ENCODE measurements around the gene PTMS.
A peak's percentile ranks its signal among the peaks of the same experiment; 100 is the strongest.

Gene PTMS

DNA sequence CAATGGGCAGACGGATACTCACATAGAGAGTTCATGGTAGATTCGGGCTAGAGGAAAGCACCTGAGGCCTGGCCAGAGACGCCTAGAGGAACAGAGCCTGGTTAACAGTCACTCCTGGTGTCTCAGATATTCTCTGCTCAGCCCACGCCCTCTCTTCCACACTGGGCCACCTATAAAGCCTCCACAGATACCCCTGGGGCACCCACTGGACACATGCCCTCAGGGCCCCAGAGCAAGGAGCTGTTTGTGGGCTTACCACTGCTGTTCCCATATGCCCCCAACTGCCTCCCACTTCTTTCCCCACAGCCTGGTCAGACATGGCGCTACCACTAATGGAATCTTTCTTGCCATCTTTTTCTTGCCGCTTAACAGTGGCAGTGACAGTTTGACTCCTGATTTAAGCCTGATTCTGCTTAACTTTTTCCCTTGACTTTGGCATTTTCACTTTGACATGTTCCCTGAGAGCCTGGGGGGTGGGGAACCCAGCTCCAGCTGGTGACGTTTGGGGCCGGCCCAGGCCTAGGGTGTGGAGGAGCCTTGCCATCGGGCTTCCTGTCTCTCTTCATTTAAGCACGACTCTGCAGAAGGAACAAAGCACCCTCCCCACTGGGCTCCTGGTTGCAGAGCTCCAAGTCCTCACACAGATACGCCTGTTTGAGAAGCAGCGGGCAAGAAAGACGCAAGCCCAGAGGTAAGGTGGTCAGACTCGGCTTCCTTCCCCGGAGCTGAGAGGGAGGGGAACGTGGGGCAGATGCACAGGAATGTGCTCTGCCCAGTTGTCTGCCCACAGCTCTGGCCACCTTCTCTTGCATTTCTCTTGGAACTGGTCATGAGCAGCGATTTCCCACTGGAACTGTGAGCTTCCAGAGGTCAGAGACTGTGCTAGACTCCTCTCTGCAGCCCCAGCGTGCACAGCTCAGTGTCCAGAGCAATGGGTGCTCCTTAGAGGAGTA lies 23.1 kb downstream of the PTMS start, which contains the start of gene CD4:
Gene CD4 (plus strand): TSS at position 557 of the 953 bp plus-strand sequence. CDS start 10,611 bp downstream, outside the sequence.
- DNase-seq: no peak

DNA sequence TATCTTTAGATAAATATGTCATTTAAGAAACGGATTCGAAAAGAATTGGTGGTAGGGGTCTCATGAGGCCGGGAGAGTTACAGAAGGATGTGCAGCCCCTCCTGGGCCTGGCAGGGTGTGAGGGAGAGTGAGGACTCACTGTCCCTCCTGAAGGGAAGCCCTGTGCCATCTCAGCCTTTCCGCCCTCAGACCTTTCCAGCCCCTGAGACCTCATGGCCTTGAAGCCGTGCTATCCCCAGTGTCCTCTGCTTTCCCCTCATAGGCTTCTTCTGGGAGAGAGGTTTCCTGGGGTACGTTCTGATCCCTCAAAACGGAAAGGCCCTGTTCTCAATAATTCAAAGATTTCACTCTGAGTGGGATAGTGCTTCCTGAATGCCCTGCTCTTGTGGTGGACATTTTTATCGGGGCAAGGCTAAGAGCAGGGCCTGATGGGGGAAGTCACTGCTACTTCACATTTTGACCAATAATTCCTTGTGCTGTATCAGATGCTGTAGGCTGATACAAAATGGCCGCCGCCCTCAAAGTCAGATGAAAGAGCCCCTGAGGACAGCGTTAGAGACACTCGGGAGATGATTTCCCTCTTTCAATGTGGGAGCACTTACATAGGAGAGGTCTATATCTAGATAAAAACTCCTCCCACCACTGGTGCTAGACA lies 24.5 kb downstream of the PTMS start:
- DNase-seq: no peak

DNA sequence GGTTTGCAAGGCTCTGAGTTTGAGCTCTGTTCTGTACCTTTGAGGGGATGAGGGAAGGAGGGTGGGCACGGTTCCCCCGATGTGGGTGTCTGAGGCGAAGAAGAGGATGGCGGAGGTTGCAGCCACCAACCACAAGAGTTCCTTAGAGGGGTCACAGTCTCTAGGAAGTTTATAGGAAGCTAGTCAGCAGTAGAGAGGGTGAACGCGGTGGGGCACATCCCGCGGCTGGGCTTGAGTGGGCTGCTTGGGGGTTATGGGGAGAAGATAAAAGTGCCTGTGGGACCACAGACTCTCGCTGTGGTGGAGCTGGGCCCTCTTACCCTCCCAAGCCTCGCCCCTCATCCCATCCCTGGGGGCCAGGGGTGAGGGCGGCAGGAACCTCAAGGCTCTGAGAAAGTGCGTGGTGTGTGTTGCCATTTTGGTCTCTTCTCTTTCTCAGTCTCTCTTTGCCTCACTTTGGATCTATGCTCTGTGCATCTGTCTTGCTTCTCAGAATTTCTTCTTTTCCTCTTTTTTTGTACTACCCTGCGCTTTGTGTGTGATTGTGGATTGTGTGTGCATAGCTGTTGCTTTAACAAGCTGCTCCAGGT lies 25.9 kb downstream of the PTMS start:
- no peak for DNase-seq

DNA sequence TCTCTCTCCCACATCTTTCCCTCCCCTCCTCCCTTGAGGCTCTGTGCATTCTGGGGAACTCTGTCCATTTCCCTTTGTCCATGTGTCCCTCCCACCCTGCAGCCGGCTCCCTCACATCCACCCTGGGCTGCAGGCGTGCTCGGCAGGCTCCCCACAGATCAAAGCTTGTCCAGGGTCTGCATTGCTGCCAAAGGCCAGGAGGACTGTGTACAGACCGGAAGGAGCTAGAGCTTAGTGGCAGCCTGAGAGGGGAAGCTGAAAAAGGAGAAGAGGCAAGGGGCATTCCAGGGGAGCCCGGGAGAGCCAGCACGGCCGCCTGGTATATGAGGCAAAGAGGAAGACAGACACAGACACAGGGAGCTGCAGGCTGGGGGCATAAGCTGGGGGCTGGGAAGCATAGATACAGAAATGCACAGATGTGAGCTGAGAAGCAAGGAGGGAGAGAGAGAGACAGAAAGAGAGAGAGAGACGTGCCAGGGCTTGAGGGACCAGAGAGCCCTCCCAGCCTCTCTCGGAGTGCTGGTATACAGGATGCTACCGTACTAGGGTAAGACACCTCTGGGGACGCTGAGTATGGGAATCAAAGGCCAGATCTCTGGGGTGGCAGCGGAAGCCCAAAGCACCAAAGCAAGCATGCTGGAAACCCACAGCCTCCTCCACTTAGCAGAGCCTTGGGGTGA lies 26.5 kb downstream of the PTMS start:
- no peak for DNase-seq

DNA sequence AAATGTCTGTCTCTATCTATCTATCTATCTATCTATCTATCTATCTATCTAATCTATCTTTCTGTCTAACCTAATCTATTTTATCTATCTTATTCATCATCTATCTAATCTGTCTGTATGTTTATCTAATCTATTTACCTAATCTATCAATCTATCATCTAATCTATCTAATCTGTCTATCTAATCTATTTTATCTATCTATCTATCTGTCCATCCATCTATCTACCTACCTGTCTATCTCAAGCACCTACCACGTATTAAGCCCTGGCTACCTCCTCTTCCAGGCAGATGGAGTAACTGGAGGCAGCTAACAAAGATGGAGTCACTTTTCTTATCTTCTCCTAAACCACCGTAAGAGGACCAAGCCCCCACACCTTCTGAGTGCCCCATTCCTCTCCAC lies 28.9 kb downstream of the PTMS start:
- DNase-seq: no peak

DNA sequence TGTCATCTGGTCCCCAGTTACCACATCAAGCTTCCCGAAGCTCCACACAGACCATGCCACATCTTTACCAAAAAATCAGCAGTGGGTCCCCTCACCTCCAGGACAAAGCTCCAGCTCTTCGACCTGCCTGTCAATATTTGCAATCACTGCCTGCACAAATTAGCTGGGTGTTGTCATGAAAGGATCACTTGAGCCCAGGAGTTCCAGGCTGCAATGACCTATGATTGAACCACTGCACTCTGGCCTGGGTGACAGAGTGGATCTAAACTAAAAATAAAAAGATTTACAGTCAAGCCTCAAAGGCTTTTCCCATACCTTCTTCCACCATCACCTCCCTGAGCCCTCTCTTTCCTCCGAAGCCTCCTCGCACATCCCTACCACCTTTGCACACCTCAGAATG lies 30.4 kb downstream of the PTMS start:
- no peak for DNase-seq

DNA sequence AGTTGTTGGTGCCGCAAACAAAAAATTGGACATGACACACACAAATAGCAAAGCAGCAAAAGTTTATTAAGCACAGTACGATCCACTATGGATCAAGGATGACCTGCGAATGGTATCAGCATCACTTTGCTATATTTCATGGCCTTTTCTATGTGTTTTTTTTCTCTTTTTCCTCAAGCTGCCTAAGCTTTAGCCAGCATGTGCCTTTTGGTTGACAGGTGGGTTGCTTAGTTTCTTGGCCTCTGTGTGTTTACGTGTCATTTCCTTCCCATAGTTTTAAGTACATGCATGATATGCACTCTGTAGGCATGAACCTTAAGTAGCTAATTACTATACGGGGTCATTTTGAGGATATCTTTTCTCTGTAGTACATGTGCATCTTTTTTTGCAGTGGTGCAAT lies 33.0 kb downstream of the PTMS start:
- no peak for DNase-seq

DNA sequence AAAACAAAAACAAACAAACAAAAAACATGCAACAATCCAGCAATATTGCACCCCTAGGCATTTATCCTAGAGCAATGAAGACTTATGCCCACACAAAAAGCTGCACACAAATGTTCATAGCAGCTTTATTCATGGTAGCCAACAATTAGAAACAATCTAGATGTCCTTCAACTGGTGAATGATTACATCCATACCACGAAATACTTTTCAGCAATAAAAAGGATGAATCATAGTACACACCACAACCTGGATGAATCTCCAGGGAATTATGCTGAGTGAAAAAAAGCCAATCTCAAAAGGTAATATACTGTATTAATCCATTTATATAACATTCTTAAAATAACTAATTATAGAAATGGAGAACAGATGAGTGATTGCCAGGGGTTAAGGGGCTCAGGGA lies 41.0 kb downstream of the PTMS start:
- peak; percentile 33 for DNase-seq

DNA sequence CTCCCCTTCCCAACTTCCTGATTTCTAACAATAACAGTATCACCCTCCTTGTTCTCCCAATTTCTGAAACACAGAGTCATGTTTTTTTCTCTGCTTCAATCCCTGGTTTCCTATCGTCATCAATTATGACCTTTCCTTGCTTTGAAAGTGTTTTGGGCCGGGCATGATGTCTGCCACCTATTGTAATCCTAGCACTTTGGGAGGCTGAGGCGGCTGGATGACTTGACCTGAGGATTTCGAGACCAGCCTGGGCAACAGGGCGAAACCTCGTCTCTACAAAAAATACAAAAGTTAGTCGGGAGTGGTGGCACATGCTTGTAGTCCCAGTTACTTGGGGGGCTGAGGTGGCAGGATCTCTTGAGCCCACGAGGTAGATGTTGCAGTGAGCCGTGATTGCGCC lies 42.9 kb downstream of the PTMS start:
- no peak for DNase-seq

DNA sequence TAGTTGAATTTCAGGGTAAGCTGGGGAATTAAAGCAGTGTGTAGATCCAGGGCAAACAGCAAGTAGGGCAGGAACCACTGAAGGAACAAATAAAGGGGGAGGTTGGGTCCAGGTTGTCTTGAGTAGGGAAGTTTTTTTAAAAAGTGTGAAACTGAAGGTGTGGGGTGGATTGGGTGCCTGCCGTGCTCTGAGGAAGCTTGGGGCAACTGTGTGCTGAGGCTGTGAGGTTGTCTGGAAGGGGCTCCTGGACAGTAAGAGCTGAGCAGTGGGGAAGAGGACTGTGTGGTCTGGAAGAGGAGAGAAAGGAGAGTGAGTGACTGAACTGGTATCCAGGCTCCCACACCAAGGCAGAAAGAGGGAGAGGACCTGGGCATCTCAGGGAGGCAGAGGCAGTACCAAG lies 44.6 kb downstream of the PTMS start:
- DNase-seq: no peak

DNA sequence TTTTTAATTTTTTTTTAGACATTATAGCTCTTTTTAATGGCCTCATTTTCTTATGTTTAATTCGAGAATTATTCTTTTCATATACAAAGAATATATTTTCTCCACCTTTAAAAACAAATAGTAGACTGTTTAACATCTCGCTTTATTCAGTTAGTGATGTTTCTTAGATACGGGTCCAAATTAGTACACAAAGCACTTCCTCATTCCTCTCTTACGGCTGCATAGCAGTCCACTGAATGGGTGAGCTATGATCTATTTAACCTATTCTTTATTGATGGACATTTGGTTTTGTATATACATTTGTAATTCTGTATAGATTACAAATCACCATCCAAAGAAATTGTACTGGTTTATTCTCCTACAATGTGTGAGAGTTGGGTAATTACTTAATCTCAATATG lies 47.2 kb downstream of the PTMS start:
- DNase-seq: no peak

DNA sequence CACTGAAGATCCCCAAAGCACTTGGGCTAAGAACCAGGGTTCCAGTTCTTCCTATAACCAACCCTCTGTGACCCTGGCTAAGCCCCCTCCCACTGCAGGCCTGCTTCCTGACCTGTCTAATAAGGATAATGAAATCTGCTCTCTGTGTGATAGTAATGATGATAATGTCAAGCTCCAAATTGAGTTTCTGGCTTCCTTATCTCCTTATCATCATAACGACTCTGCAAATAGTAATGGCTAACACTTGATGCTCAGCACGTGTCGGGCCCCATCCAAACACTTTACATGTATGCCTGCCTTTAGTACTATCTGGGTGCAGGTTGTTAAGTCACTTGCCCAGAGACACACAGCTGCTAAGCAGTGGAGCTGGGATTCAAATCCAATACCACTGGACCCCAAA lies 50.4 kb downstream of the PTMS start:
- DNase-seq: no peak

DNA sequence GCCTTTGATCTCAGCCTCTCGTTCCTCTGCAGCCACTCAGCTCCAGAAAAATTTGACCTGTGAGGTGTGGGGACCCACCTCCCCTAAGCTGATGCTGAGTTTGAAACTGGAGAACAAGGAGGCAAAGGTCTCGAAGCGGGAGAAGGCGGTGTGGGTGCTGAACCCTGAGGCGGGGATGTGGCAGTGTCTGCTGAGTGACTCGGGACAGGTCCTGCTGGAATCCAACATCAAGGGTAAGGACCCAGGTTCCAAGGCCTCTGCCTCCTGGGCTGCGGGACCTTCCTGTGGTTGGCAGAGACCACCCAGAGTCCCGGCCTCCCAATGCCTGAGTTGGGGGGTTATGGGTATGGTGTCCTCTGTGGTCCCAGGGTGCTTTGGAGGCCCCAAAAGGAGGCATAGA lies 50.9 kb downstream of the PTMS start:
- DNase-seq: no peak

DNA sequence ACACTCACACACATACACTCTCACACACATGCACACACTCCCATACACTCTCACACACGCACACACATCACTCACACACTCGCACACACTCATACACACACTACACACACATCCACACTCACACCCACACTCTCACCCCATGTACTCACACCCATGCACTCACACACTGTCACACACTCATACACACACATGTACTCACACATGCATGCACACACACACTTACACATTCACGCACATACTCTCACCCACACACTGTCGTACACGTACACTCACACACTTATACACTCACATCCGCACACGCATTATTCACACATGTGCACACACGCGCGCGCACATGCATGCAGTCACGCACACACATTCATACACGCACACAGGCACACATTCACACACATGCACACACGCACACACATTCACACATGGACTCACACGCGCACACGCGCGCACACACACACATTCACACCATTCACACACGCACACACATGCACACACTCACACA lies 51.5 kb downstream of the PTMS start:
- DNase-seq: no peak

DNA sequence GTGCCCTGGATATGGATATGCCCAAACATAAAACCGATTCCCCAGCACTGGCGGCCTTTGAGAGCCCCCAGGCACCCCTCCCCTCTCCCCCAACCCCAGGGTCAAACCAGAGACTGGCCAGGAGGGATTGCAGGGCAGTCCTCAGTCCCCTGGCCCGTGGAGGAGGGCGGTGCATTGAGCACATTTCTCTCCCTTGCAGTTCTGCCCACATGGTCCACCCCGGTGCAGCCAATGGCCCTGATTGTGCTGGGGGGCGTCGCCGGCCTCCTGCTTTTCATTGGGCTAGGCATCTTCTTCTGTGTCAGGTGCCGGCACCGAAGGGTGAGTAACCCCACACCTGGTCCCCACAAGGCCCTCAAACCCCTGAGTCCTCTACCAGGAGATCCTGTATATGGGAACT lies 52.1 kb downstream of the PTMS start:
- DNase-seq: no peak

DNA sequence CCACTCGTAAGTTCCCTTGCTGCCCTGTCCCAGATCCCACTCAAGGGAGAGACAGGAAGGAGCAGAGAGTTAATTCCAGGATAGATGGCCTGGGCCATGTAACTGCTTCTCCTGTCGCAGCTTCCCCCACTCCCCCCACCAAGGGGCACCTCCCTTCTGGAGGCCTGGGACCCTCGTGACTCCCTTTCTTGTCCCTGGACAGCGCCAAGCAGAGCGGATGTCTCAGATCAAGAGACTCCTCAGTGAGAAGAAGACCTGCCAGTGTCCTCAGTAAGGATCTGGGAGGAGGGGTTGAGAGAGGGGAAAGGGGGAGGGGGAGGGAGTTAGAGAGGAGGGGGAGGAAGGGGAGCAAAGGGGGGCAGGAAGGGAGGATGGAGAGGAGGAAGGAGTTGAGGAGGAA lies 52.5 kb downstream of the PTMS start:
- DNase-seq: no peak

DNA sequence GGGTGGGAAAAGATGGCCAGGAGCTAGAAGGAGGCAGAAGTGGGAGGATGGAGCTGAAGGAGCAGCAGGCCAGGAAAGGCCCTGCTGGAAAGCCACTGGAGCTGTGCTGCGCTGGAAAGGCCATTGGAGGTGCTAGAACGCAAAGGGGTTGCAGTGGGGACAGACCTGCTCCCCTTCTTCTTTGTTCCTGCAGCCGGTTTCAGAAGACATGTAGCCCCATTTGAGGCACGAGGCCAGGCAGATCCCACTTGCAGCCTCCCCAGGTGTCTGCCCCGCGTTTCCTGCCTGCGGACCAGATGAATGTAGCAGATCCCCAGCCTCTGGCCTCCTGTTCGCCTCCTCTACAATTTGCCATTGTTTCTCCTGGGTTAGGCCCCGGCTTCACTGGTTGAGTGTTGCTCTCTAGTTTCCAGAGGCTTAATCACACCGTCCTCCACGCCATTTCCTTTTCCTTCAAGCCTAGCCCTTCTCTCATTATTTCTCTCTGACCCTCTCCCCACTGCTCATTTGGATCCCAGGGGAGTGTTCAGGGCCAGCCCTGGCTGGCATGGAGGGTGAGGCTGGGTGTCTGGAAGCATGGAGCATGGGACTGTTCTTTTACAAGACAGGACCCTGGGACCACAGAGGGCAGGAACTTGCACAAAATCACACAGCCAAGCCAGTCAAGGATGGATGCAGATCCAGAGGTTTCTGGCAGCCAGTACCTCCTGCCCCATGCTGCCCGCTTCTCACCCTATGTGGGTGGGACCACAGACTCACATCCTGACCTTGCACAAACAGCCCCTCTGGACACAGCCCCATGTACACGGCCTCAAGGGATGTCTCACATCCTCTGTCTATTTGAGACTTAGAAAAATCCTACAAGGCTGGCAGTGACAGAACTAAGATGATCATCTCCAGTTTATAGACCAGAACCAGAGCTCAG lies 53.2 kb downstream of the PTMS start:
- DNase-seq: no peak

DNA sequence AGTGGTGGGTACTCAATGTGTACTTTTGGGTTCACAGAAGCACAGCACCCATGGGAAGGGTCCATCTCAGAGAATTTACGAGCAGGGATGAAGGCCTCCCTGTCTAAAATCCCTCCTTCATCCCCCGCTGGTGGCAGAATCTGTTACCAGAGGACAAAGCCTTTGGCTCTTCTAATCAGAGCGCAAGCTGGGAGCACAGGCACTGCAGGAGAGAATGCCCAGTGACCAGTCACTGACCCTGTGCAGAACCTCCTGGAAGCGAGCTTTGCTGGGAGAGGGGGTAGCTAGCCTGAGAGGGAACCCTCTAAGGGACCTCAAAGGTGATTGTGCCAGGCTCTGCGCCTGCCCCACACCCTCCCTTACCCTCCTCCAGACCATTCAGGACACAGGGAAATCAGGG lies 54.0 kb downstream of the PTMS start:
- DNase-seq: no peak
